Astrocyte of the spinal cord (primary cell): ENCODE data around the gene FREM1.

ENCODE experiments used
- DNase-seq: peaks from one replicate; pipeline ENCODE4 v3.0.0; 2011; ENCODE audit warnings: low read depth, low spot score
- H3K4me3 ChIP-seq: 2 replicates; pipeline ENCODE4 v1.5.1; 2011; ENCODE audit warnings: low read depth, mild to moderate bottlenecking, low read length, moderate library complexity
- in situ Hi-C: cut with HindIII; loops from 2 replicates; pipeline ENCODE4 v1.10.0; 2017; ENCODE audit warnings: low sequenced_read_pairs
- TF ChIP-seq, protein P1 (sequence below): IDR thresholded peaks from 2 replicates; pipeline ENCODE4 v1.5.1; 2012; ENCODE audit warnings: low read depth, mild to moderate bottlenecking, low read length, inconsistent platforms

FREM1 gene

DNA sequence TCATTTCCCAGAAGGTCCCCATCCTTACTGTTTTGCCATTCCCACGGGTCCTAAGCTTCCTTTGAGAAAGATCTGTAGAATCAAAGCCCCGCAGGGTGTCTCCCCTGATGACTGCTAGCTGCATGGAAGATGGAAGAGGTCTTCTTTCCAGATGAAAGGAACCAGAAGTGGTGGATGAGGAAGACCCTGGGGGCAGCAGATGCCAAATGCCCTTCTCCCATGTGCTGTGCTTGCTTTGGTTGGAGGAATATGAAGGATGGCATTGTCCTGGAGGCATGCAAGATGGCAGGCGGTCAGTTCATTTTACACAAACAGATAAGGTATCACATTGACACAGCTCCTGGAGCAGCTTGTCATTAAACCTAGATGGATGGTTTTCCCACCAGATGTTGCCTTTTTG, 161.9 kb downstream of the FREM1 start:
- TF ChIP-seq, protein P1, sequence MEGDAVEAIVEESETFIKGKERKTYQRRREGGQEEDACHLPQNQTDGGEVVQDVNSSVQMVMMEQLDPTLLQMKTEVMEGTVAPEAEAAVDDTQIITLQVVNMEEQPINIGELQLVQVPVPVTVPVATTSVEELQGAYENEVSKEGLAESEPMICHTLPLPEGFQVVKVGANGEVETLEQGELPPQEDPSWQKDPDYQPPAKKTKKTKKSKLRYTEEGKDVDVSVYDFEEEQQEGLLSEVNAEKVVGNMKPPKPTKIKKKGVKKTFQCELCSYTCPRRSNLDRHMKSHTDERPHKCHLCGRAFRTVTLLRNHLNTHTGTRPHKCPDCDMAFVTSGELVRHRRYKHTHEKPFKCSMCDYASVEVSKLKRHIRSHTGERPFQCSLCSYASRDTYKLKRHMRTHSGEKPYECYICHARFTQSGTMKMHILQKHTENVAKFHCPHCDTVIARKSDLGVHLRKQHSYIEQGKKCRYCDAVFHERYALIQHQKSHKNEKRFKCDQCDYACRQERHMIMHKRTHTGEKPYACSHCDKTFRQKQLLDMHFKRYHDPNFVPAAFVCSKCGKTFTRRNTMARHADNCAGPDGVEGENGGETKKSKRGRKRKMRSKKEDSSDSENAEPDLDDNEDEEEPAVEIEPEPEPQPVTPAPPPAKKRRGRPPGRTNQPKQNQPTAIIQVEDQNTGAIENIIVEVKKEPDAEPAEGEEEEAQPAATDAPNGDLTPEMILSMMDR, result no peak
- no peak overlapping the region for H3K4me3 ChIP-seq
- no peak for DNase-seq
- in situ Hi-C loops, result no loop called here

DNA sequence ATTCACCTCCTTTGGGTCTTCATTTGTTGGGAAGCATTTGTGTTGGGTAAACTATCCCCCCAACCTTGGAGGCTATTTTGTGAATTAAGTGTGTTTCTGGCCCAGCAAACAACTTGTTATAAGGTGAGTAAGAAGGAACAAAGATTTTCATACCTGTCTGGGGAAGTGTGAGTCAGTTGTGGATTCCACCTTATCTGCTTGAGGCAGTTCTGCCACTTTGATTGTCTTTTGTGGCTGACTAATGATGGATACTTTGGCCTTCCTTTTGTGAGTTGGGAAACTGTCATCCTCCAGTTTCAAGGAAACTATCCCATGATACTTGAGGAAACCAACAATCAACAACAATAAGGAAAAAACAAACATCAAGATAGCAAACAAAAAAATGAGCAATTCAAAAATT, 163.1 kb downstream of the FREM1 start:
- DNase-seq, result no peak
- H3K4me3 ChIP-seq, result no peak overlapping the region
- TF ChIP-seq, protein P1, result no peak
- in situ Hi-C loops, result no loop called here

GRCh38 chr9:14746626-14747025, 163.6 kb downstream of the FREM1 start:
- DNase-seq, result no peak
- TF ChIP-seq, protein P1, result no peak
- in situ Hi-C loops, result no loop called here
- H3K4me3 ChIP-seq, result no peak overlapping the region

DNA sequence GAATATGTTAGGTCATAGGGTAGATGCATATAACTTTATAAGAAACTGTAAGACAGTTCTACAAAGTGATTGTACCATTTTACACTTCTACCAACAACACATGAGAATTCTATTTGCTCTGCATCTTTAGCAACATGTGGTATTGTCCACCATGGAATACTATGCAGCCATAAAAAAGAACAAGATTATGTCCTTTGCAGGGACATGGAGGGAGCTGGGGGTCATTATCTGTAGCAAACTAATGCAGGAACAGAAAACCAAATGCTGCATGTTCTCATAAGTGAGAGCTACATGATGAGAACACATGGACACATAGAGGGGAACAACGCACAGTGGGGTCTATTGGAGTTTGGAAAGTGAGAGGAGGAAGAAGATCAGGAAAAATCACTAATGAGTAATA, 165.5 kb downstream of the FREM1 start:
- no peak for DNase-seq
- no peak overlapping the region for H3K4me3 ChIP-seq
- in situ Hi-C loops, result no loop called here
- TF ChIP-seq, protein P1, result no peak

DNA sequence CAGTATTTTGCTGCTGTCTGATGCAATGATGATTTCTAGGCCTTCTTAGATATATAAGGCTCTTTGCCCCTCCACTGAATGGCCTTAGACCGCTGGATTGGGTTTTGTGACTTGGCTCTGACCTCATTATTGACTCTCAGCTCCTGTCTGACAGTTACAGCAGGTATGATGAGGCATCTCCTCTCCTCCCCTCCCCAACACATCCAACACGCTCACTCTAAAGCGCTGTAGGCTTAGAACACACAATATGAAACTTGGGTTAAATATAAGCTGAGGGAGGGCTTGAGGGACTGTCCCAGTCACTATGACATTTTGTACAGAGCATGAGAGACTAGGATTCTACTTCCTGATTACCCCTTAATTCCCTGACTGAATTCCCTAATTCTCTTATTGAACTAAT, 168.9 kb downstream of the FREM1 start:
- TF ChIP-seq, protein P1, result no peak
- H3K4me3 ChIP-seq, result no peak overlapping the region
- no peak for DNase-seq
- in situ Hi-C loops, result no loop called here

- H3K4me3 ChIP-seq, result no peak overlapping the region
- in situ Hi-C loops, result no loop called here
- TF ChIP-seq, protein P1, result no peak
- no peak for DNase-seq
Measured at GRCh38 chr9:14733133-14733532, 177.1 kb downstream of the FREM1 start.
